ENCODE measurements around the gene NETO2.
"Not testable (repeated sequence)": the region's sequence is repeated elsewhere in the genome, so short reads cannot be mapped to it uniquely, and the experiment has no call there.

The NETO2 gene

DNA sequence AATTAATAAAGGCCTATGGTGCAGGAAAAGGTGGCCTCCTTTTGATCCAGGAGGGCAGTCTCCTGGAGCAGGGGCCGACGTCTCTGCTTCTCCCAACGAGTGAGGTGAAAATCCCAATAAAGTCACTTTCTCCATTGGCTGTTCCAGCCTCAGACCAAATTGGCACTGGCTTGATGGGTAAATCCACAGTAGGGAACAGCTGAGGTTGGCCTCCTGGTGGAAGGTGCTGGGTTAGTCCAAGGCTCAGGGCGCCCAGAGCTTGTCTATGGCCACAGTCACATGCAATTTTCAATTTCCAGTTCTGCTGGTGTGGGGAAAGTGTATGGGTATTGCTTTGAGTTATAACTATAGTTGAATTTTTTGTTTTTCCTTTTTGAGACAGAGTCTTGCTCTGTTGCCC, 79.0 kb downstream of the NETO2 start:
- no peak overlapping the region for H3K9ac ChIP-seq (ENCODE audit: low read depth, low read length)
- H3K9me3 ChIP-seq (ENCODE audit: control insufficient read depth, insufficient read depth, low read length) = no peaks in the 10 kb centered on the region
- H3K27ac ChIP-seq (ENCODE audit: low read depth, low read length) = no peak overlapping the region
- no peak overlapping the region for H3K4me3 ChIP-seq (ENCODE audit: low read depth, low read length)
- no peaks in the 10 kb centered on the region for H3K27me3 ChIP-seq (ENCODE audit: control insufficient read depth, insufficient read depth, low read length)
- H3K4me1 ChIP-seq (ENCODE audit: control insufficient read depth, insufficient read depth, low read length) = no peaks in the 10 kb centered on the region
- no peaks in the 10 kb centered on the region for H3K36me3 ChIP-seq (ENCODE audit: control insufficient read depth, insufficient read depth, low read length)

DNA sequence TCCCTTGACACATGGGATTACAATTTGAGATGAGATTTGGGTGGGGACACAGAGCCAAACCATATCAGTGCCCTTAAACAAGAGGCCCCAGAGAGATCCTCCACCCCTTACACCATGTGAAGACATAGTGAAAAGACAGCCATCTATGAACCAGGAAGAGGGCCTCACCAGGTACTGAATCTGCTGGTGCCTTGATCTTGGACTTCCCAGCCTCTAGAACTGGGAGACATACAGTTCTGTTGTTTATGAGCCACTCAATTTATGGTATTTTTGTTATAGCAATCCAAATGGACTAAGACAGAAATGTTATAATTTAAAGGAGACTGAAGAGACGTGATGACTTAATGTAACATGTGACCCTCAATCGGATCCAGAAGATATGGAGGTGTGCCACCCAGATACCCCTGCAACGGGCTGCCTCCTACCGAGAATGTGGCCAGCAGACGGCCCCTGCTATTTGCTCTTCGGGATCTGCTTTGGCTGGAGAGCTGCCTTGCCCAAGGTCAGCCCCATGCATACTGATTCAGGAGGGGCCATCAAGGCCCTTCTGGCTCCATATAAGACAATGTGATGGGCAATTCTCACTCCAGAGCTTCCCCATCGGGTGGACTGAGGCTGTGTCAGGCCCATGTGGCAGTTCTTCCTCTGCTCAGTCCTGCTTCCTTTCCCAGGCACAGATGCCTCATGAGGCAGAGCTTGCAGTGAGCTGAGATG, 80.6 kb downstream of the NETO2 start:
- H3K27ac ChIP-seq (ENCODE audit: low read depth, low read length) = no peak overlapping the region
- no peak overlapping the region for H3K4me3 ChIP-seq (ENCODE audit: low read depth, low read length)
- no peaks in the 10 kb centered on the region for H3K36me3 ChIP-seq (ENCODE audit: control insufficient read depth, insufficient read depth, low read length)
- H3K27me3 ChIP-seq (ENCODE audit: control insufficient read depth, insufficient read depth, low read length) = no peaks in the 10 kb centered on the region
- no peaks in the 10 kb centered on the region for H3K9me3 ChIP-seq (ENCODE audit: control insufficient read depth, insufficient read depth, low read length)
- no peak overlapping the region for H3K9ac ChIP-seq (ENCODE audit: low read depth, low read length)
- H3K4me1 ChIP-seq (ENCODE audit: control insufficient read depth, insufficient read depth, low read length) = no peaks in the 10 kb centered on the region

DNA sequence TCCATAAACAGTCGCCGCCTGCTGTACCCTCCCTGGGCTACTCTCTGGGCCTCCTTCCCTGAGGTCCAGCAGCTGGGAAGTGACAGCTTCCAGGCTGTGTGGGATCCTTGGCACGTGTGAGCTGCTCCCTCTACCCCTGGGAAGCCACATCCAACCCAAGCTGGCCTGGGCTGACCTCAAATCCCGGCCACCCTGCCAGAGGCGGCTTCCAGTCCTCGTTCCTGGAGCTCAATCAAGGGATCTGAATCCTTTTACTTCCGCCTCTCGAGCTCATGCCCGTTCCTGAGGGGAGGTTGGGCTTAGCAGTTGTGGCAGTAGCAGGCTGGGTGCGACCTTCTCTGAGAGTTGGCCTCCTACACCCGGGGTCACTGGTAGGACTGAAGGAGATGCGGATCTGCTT, 82.5 kb downstream of the NETO2 start:
- H3K36me3 ChIP-seq (ENCODE audit: control insufficient read depth, insufficient read depth, low read length) = no peaks in the 10 kb centered on the region
- no peaks in the 10 kb centered on the region for H3K27me3 ChIP-seq (ENCODE audit: control insufficient read depth, insufficient read depth, low read length)
- no peak overlapping the region for H3K27ac ChIP-seq (ENCODE audit: low read depth, low read length)
- H3K4me1 ChIP-seq (ENCODE audit: control insufficient read depth, insufficient read depth, low read length) = no peaks in the 10 kb centered on the region
- no peak overlapping the region for H3K4me3 ChIP-seq (ENCODE audit: low read depth, low read length)
- no peaks in the 10 kb centered on the region for H3K9me3 ChIP-seq (ENCODE audit: control insufficient read depth, insufficient read depth, low read length)
- H3K9ac ChIP-seq (ENCODE audit: low read depth, low read length) = no peak overlapping the region

DNA sequence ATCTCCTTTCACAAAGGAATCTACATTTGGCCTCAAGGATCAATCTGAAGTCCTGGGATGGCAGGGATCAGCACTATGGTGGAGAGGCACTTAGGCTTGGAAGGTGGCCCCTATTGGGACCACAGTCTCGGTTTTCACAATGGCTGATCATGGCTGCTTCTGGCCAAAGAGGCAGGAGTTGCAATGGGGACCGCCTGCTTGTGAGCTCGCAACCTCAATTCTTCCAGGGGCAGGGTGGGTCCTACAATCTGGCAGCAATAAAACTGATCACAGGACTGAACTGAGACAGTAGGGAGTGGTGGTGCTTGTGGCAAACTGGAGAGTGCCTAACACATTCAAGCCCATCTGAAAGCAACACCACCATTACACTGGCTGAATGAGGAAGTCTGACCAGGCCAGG, 83.1 kb downstream of the NETO2 start:
- Histone ChIP-seq H3K36me3 (ENCODE audit: control insufficient read depth, insufficient read depth, low read length) (no peaks in the 10 kb centered on the region), H3K4me3 (ENCODE audit: low read depth, low read length) (no peak overlapping the region), H3K4me1 (ENCODE audit: control insufficient read depth, insufficient read depth, low read length) (no peaks in the 10 kb centered on the region), H3K27ac (ENCODE audit: low read depth, low read length) (no peak overlapping the region), H3K9me3 (ENCODE audit: control insufficient read depth, insufficient read depth, low read length) (no peaks in the 10 kb centered on the region), H3K9ac (ENCODE audit: low read depth, low read length) (no peak overlapping the region), H3K27me3 (ENCODE audit: control insufficient read depth, insufficient read depth, low read length) (no peaks in the 10 kb centered on the region)

GRCh38 chr16:47059991-47060390, 83.8 kb downstream of the NETO2 start:
- H3K27me3 ChIP-seq (ENCODE audit: control insufficient read depth, insufficient read depth, low read length) = no peaks in the 10 kb centered on the region
- H3K27ac ChIP-seq (ENCODE audit: low read depth, low read length) = no peak overlapping the region
- no peaks in the 10 kb centered on the region for H3K36me3 ChIP-seq (ENCODE audit: control insufficient read depth, insufficient read depth, low read length)
- no peak overlapping the region for H3K9ac ChIP-seq (ENCODE audit: low read depth, low read length)
- H3K4me3 ChIP-seq (ENCODE audit: low read depth, low read length) = no peak overlapping the region
- H3K4me1 ChIP-seq (ENCODE audit: control insufficient read depth, insufficient read depth, low read length) = no peaks in the 10 kb centered on the region
- no peaks in the 10 kb centered on the region for H3K9me3 ChIP-seq (ENCODE audit: control insufficient read depth, insufficient read depth, low read length)

DNA sequence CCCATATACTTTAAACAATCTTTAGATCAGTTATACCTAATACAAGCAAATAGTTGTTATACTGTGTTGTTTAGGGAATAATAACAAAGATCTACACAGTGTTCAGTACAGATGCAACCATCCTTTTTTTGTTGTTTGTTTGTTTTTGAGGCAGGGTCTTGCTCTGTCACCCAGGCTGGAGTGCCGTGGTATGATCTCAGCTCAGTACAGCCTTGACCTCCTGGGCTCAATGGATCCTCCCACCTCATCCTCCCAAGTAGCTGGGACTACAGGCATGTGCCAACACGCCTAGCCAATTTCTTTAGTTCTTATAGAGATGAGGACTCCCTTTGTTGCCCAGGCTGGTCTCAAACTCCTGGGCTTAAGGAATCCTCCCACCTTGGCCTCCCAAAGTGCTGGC, 84.6 kb downstream of the NETO2 start:
- not testable (repeated sequence) for H3K27ac ChIP-seq (ENCODE audit: low read depth, low read length); H3K9me3 ChIP-seq (ENCODE audit: control insufficient read depth, insufficient read depth, low read length); H3K9ac ChIP-seq (ENCODE audit: low read depth, low read length); H3K4me1 ChIP-seq (ENCODE audit: control insufficient read depth, insufficient read depth, low read length); H3K36me3 ChIP-seq (ENCODE audit: control insufficient read depth, insufficient read depth, low read length); H3K27me3 ChIP-seq (ENCODE audit: control insufficient read depth, insufficient read depth, low read length); H3K4me3 ChIP-seq (ENCODE audit: low read depth, low read length)

- Histone ChIP-seq H3K9me3 (ENCODE audit: control insufficient read depth, insufficient read depth, low read length) (no peaks in the 10 kb centered on the region), H3K36me3 (ENCODE audit: control insufficient read depth, insufficient read depth, low read length) (no peaks in the 10 kb centered on the region), H3K4me1 (ENCODE audit: control insufficient read depth, insufficient read depth, low read length) (no peaks in the 10 kb centered on the region), H3K4me3 (ENCODE audit: low read depth, low read length) (no peak overlapping the region), H3K9ac (ENCODE audit: low read depth, low read length) (no peak overlapping the region), H3K27me3 (ENCODE audit: control insufficient read depth, insufficient read depth, low read length) (no peaks in the 10 kb centered on the region), H3K27ac (ENCODE audit: low read depth, low read length) (no peak overlapping the region)
Observed at GRCh38 chr16:47058295-47059086, 85.3 kb downstream of the NETO2 start.

GRCh38 chr16:47057630-47057993, 86.1 kb downstream of the NETO2 start:
- Histone ChIP-seq H3K9ac (ENCODE audit: low read depth, low read length) (no peak overlapping the region), H3K9me3 (ENCODE audit: control insufficient read depth, insufficient read depth, low read length) (no peaks in the 10 kb centered on the region), H3K27ac (ENCODE audit: low read depth, low read length) (no peak overlapping the region), H3K4me3 (ENCODE audit: low read depth, low read length) (no peak overlapping the region), H3K36me3 (ENCODE audit: control insufficient read depth, insufficient read depth, low read length) (no peaks in the 10 kb centered on the region), H3K27me3 (ENCODE audit: control insufficient read depth, insufficient read depth, low read length) (no peaks in the 10 kb centered on the region), H3K4me1 (ENCODE audit: control insufficient read depth, insufficient read depth, low read length) (no peaks in the 10 kb centered on the region)

DNA sequence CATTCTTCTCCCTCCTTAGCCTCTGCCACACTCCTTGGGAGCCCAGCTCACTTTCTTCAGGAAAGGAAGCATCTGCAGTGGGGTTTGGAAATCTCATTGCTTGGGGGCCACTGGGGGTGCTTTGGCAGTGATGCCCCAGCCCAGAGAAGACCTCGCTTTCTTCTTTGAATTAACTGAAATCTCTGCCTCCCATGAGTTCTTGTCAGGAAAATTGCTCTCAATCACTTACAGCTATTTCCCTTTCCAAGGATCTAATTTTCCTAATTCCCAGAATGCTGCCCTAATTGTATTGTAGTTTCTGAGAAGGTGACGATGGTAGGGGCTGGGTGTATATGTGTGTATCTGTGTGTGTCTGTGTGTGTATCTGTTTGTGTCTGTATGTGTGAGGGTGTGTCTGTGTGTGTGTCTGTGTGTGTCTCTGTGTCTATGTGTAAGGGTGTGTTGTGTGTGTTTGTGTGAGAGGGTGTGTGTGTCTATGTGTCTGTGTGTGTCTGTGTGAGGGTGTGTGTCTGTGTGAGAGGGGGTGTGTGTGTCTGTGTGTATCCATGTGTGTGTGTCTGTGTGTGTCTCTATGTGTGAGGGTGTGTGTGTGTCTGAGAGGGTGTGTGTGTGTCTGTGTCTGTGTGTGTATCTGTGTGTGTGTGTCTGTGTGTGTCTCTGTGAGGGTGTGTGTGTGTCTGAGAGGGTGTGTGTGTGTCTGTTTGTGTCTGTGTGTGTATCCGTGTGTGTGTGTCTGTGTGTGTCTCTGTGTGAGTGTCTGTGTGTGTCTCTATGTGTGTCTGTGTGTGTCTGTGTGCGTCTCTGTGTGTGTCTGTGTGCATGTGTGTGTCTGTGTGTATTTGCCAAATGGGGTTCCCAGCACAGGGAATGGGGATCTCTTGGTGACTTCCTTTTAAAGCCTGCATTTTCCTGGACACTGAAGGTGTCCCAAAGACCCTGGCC, 86.8 kb downstream of the NETO2 start:
- no peaks in the 10 kb centered on the region for H3K27me3 ChIP-seq (ENCODE audit: control insufficient read depth, insufficient read depth, low read length)
- H3K36me3 ChIP-seq (ENCODE audit: control insufficient read depth, insufficient read depth, low read length) = no peaks in the 10 kb centered on the region
- H3K9ac ChIP-seq (ENCODE audit: low read depth, low read length) = no peak overlapping the region
- no peak overlapping the region for H3K27ac ChIP-seq (ENCODE audit: low read depth, low read length)
- H3K9me3 ChIP-seq (ENCODE audit: control insufficient read depth, insufficient read depth, low read length) = no peaks in the 10 kb centered on the region
- no peaks in the 10 kb centered on the region for H3K4me1 ChIP-seq (ENCODE audit: control insufficient read depth, insufficient read depth, low read length)
- H3K4me3 ChIP-seq (ENCODE audit: low read depth, low read length) = no peak overlapping the region

DNA sequence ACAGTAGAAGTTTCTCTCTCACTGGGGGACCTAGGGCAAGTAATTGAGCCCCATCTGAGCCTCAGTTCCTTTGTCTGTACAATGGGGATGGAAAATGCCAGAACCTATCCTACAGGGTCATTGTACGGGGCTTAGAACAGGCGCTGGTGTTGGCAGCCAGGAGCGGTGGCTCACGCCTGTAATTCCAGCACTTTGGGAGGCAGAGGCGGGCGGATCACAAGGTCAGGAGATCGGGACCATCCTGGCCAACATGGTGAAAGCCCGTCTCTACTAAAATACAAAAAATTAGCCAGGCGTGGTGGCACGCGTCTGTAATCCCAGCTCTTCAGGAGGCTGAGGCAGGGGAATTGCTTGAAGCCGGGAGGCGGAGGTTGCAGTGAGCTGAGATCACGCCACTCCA, 87.7 kb downstream of the NETO2 start:
- H3K36me3 ChIP-seq (ENCODE audit: control insufficient read depth, insufficient read depth, low read length); H3K27ac ChIP-seq (ENCODE audit: low read depth, low read length); H3K4me1 ChIP-seq (ENCODE audit: control insufficient read depth, insufficient read depth, low read length); H3K27me3 ChIP-seq (ENCODE audit: control insufficient read depth, insufficient read depth, low read length); H3K9me3 ChIP-seq (ENCODE audit: control insufficient read depth, insufficient read depth, low read length); H3K4me3 ChIP-seq (ENCODE audit: low read depth, low read length); H3K9ac ChIP-seq (ENCODE audit: low read depth, low read length): not testable (repeated sequence)
